HG02678 (cell line): ENCODE measurements around the gene PRSS37.
"Not testable (repeated sequence)": the region's sequence is repeated elsewhere in the genome, so short reads cannot be mapped to it uniquely, and the experiment has no call there.

Source experiments
- ATAC-seq: cut with Tn5 transposase; IDR thresholded peaks from one replicate; pipeline ENCODE4 v1.9.1; 2021; ENCODE audit warnings: mild to moderate bottlenecking, moderate library complexity; ENCODE audit not compliant: unreplicated experiment

The PRSS37 gene, protein sequence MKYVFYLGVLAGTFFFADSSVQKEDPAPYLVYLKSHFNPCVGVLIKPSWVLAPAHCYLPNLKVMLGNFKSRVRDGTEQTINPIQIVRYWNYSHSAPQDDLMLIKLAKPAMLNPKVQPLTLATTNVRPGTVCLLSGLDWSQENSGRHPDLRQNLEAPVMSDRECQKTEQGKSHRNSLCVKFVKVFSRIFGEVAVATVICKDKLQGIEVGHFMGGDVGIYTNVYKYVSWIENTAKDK

DNA sequence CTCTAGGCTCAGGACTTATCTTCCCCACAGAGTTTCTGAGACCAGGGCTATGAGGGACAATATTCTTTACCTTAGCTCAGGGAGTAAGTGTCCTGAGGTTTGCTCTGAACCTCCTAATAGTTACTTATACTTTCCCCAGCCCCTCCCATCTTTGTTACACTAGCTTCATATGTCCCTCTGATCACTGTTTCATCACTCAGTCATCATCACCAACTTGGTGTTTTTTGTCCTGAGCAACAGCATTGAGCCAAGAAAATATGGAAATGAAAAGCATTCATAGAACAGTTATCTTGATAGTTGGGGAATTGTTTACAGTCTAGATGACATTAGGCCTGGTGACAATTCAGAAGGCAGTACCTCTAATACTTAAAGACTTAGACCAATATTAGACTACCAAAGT lies at the start of gene PRSS37:
Gene PRSS37 (minus strand): TSS at position 101 of the 400 bp plus-strand sequence. CDS start 436 bp downstream, outside the sequence.
- ATAC-seq: no peak

DNA sequence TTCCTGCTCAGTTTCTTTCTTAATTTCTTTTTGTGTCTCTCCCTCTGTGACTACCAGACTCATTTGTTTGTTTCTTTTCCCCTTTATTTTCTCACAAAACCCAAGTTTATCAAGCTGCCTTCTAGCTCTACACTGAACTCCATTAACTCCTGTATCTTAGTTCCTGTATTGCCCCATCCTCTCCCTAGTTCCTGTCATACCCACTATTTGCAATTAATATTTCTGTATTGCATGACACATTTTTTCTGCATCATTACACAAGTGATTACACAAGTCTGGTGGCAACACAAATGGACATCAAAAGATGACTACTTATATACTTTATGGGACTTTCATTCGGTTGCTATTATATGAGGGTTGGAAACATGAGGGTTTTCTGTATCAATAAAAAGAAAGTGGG lies 48.0 kb upstream of the PRSS37 start:
- ATAC-seq: no peak

DNA sequence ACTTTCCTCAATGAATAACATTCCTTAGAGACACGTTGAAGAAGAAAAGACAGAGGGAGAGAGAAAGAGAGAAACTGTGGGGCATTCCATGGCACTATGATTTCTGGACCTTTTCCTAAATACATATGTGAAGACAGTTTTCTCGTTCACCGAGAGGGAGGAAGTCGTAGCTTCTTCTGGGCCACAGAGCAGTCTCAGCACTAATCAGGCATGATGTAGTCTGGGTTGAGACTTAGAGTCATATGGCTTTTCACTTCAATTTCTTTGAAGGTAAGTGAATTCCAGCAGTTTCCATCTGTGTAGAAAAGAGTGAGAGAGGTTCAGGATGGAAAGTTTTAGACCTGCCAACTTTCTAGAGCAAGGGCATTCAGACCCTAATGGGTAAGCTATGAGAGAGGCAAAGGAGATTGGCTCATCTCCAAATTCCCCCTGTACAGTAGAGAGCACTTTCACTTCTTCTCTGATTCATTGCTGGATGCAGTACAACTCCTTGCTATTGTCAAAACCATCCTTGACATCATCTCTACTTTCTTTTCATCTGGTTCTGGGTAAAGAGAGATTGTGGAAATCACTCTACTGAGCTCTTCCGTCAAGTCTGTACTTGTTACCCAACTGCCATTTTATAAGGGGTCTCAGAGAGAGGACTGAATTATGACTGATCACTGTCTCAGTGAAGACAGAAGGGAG lies 43.4 kb upstream of the PRSS37 start:
- peak; percentile 59 for ATAC-seq

GRCh38 chr7:141880960-141881359 lies 39.7 kb upstream of the PRSS37 start:
- ATAC-seq: no peak

GRCh38 chr7:141877365-141877764 lies 36.1 kb upstream of the PRSS37 start:
- ATAC-seq: no peak

DNA sequence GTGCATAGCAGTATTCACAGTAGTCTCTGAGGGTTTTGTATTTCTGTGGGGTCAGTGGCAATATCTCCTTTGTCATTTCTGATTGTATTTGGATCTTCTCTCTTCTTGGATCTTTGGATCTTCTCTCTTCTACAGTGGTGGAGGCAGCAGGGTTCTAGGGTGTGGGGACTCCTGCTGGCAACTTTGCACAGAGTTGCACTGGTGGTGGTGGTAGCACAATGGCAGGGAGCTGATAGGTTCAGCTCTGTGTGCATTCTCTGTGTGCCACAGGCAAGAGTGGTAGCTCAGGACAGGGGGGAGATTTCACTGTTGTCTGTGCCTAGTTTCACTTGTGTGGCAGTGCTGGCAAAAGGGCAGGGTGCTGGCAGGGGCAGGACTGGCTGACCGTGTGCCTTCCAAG lies 35.1 kb upstream of the PRSS37 start:
- no peak for ATAC-seq

- no peak for ATAC-seq
Measured at GRCh38 chr7:141875453-141875852, 34.2 kb upstream of the PRSS37 start.

- no peak for ATAC-seq
Measured at GRCh38 chr7:141874787-141875186, 33.5 kb upstream of the PRSS37 start.

GRCh38 chr7:141872931-141873330 lies 31.6 kb upstream of the PRSS37 start:
- ATAC-seq: no peak

GRCh38 chr7:141866974-141867373 lies 25.7 kb upstream of the PRSS37 start:
- ATAC-seq: no peak

GRCh38 chr7:141864765-141865447 lies 23.6 kb upstream of the PRSS37 start:
- no peak for ATAC-seq

GRCh38 chr7:141860207-141860606 lies 18.9 kb upstream of the PRSS37 start:
- no peak for ATAC-seq

GRCh38 chr7:141847996-141848395 lies 6.7 kb upstream of the PRSS37 start:
- no peak for ATAC-seq

DNA sequence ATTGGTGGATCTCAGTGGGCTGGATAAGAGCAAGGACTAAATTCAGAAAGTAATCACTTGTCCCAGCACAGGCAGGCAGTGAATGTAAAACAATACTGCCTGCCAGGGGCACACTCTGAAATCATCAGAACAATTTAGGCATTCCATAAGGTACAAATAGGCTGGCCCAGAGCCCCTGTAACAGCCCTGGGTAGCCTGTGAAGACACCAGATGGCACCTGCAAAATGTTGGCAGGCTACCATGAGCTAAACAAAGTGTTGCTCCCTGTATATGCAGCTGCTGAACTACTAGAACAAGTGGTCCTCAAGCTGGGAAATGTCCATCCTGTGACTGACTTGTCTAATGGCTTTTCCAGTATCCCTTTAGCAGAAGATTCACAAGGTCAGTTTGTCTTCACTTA lies 3.0 kb upstream of the PRSS37 start:
- no peak for ATAC-seq

DNA sequence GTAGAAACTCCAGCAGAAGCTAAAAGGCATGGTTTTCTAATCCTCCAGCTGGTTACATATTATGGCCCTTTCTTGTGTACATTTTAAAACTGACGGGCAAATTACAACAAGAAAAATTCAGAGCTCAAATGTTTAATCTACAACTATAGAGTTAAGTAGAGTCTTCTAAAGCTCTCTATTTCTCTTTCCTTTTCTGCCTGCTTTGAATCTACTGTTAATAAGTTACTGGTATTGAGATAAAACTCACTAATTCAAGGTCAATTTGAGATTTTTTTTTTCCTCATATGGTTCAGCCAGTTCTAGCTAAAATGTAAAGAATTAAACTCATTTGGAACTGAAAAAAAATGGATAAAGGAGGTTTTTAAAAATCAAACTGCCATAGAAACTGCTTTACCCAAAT lies 1.6 kb upstream of the PRSS37 start:
- no peak for ATAC-seq

DNA sequence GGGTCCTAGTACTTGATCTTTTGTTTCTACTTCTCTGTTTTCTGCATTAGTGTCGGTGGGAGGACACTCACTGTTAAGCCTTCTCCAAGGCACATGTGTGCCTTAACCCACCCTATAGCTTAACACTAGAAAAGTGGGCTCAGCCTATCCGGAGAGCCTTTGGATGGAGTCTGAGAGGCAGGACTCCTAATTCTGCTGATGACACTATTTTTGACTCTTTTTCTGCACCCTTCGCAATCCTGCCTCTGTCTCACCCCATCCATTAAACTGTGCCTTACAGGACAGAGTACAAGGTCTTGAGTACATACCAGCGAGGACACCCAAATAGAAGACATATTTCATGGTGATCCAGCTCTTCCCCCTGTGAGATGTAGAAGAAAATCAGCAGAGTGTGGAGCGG lies 577 bp downstream of the PRSS37 start:
- ATAC-seq: no peak

DNA sequence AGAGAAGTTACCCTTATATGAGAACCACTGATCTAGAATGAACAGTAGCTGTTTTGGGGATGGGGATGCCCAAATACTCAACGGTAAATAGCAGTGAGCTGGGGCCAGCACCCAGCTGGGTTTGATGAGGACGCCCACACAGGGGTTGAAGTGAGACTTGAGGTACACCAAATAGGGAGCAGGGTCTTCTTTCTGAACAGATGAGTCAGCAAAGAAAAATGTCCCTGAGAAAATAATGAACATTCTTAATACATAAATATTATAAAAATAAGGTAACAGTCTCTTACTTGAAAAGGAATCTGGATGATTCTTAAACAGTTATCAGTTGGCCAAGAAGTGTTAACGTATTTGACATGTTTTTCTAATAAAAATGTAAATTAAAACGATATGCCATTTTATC lies 2.0 kb downstream of the PRSS37 start:
- no peak for ATAC-seq

- no peak for ATAC-seq
Measured at GRCh38 chr7:141838581-141838980, 2.7 kb downstream of the PRSS37 start.

DNA sequence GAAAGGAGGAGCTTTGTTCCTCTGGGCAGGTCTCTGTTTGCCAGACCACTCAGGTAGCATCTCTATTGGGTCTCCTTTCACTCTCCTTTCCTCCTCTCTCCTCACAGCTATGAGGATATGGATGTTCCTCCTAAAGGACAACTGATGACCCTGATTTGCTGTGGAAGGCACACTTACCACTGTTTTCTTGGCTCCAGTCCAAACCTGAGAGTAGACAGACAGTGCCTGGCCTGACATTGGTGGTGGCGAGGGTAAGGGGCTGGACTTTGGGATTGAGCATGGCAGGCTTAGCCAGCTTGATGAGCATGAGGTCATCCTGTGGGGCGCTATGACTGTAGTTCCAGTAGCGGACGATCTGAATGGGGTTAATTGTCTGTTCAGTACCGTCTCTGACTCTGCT lies 3.6 kb downstream of the PRSS37 start:
- no peak for ATAC-seq

DNA sequence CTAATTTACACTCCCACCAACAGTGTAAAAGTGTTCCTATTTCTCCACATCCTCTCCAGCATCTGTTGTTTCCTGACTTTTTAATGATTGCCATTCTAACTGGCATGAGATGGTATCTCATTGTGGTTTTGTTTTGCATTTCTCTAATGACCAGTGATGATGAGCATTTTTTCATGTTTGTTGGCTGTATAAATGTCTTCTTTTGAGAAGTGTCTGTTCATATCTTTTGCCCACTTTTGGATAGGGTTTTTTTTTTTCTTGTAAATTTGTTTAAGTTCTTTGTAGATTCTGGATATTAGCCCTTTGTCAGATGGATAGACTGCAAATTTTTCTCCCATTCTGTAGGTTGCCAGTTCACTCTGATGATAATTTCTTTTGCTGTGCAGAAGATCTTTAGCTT lies 18.9 kb downstream of the PRSS37 start:
- not testable (repeated sequence) for ATAC-seq

DNA sequence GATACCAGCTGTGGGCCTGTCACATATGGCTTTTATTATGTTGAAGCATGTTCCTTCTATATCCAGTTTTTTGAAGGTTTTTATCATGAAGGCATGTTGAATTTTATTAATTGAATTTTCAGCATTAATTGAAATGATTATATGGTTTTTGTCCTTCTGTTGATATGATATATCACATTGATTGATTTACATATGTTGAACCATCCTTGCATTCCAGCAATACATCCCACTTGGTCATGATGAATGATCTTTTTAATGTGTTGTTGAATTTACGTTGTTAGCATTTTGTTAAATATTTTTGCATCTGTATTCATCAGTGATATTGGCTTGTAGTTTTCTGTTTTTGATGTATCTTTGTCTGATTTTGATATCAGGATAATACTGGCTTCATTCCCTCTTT lies 21.2 kb downstream of the PRSS37 start:
- no peak for ATAC-seq

GRCh38 chr7:141792526-141792925 lies 48.8 kb downstream of the PRSS37 start:
- no peak for ATAC-seq
